H1 (cell line): ENCODE results near the gene ARHGEF1.

Experiments used
- EZH2 ChIP-seq: fragments of 200-600 bp; sonication (generic); IDR thresholded peaks from 2 replicates; pipeline ENCODE4 v1.7.1; 2012; ENCODE audit warnings: low read depth, mild to moderate bottlenecking, moderate library complexity, low read length, inconsistent platforms; ENCODE audit not compliant: severe bottlenecking
- HDAC6 ChIP-seq: IDR thresholded peaks from one replicate; pipeline ENCODE4 v1.7.1; 2012; ENCODE audit warnings: low read depth, mild to moderate bottlenecking, inconsistent platforms, low read length, moderate library complexity
- POLR2AphosphoS5 ChIP-seq: IDR thresholded peaks from 2 replicates; pipeline ENCODE4 v1.6.1; 2011; ENCODE audit warnings: low read depth, low read length
- SP1 ChIP-seq: IDR thresholded peaks from 2 replicates; pipeline ENCODE4 v1.6.1; 2011; ENCODE audit warnings: low read depth, low read length

GRCh38 chr19:41928754-41929535, 46.0 kb downstream of the ARHGEF1 start:
- TF ChIP-seq SP1 (no peak), POLR2AphosphoS5 (no peak), HDAC6 (no peak), EZH2 (peak; percentile 83)
